WERI-Rb-1 (cell line): ENCODE data around the gene GJC3.
"Not testable (repeated sequence)": the region's sequence is repeated elsewhere in the genome, so short reads cannot be mapped to it uniquely, and the experiment has no call there.

Experiments used
- DNase-seq: peaks from one replicate; pipeline ENCODE4 v3.0.0-alpha.2; 2020
- H3K27ac ChIP-seq: fragments of 250-450 bp; sonication (Bioruptor Pico); 2 replicates; pipeline ENCODE4 v1.5.1; 2020; ENCODE audit warnings: mild to moderate bottlenecking, moderate library complexity
- H3K27me3 ChIP-seq: fragments of 250-450 bp; sonication (Bioruptor Pico); 2 replicates; pipeline ENCODE4 v1.5.1; 2021; ENCODE audit warnings: mild to moderate bottlenecking, low read depth, moderate library complexity; ENCODE audit not compliant: insufficient read depth, severe bottlenecking
- H3K36me3 ChIP-seq: fragments of 250-450 bp; sonication (Bioruptor Pico); 2 replicates; pipeline ENCODE4 v1.5.1; 2020; ENCODE audit warnings: mild to moderate bottlenecking, moderate library complexity
- H3K4me3 ChIP-seq: 2 replicates; pipeline ENCODE4 v1.5.1; 2011; ENCODE audit warnings: low read depth, mild to moderate bottlenecking, control low read depth, low read length
- H3K9me3 ChIP-seq: fragments of 250-450 bp; sonication (Bioruptor Pico); 2 replicates; pipeline ENCODE4 v1.5.1; 2021; ENCODE audit warnings: mild to moderate bottlenecking, moderate library complexity; ENCODE audit not compliant: severe bottlenecking
- CTCF ChIP-seq: IDR thresholded peaks from 2 replicates; pipeline ENCODE4 v1.5.1; 2011; ENCODE audit warnings: low read depth, mild to moderate bottlenecking, control low read depth, inconsistent platforms, low read length

The GJC3 gene

GRCh38 chr7:99969298-99969697, 39.9 kb upstream of the GJC3 start:
- no peak overlapping the region for H3K4me3 ChIP-seq
- H3K36me3 ChIP-seq, result no peaks in the 10 kb centered on the region
- H3K27me3 ChIP-seq, result peaks cover 20% of the 10 kb centered on the region
- no peak for TF ChIP-seq CTCF
- DNase-seq, result no peak
- no peak overlapping the region for H3K27ac ChIP-seq
- no peaks in the 10 kb centered on the region for H3K9me3 ChIP-seq

- no peaks in the 10 kb centered on the region for H3K36me3 ChIP-seq
- peaks cover 71% of the 10 kb centered on the region for H3K27me3 ChIP-seq
- no peak for TF ChIP-seq CTCF
- no peaks in the 10 kb centered on the region for H3K9me3 ChIP-seq
- H3K27ac ChIP-seq, result no peak overlapping the region
- DNase-seq, result no peak
- H3K4me3 ChIP-seq, result no peak overlapping the region
Observed at GRCh38 chr7:99958564-99959227, 29.3 kb upstream of the GJC3 start.

GRCh38 chr7:99955247-99955646, 25.8 kb upstream of the GJC3 start:
- no peak for TF ChIP-seq CTCF
- Histone ChIP-seq H3K27ac (no peak overlapping the region), H3K27me3 (peaks cover 47% of the 10 kb centered on the region), H3K9me3 (peaks cover 10% of the 10 kb centered on the region), H3K36me3 (no peaks in the 10 kb centered on the region), H3K4me3 (no peak overlapping the region)
- no peak for DNase-seq

- H3K9me3 ChIP-seq, H3K4me3 ChIP-seq, DNase-seq, H3K36me3 ChIP-seq, H3K27ac ChIP-seq: not testable (repeated sequence)
- peaks cover 42% of the 10 kb centered on the region for H3K27me3 ChIP-seq
Observed at GRCh38 chr7:99954643-99955042, 25.2 kb upstream of the GJC3 start.

GRCh38 chr7:99953649-99954048, 24.2 kb upstream of the GJC3 start:
- peaks cover 32% of the 10 kb centered on the region for H3K27me3 ChIP-seq
- no peak overlapping the region for H3K4me3 ChIP-seq
- no peak overlapping the region for H3K27ac ChIP-seq
- H3K36me3 ChIP-seq, result no peaks in the 10 kb centered on the region
- peaks cover 10% of the 10 kb centered on the region for H3K9me3 ChIP-seq
- DNase-seq, result no peak
- no peak for TF ChIP-seq CTCF

- not testable (repeated sequence) for H3K9me3 ChIP-seq, H3K27ac ChIP-seq, H3K4me3 ChIP-seq, H3K36me3 ChIP-seq, DNase-seq
- H3K27me3 ChIP-seq, result peaks cover 25% of the 10 kb centered on the region
Observed at GRCh38 chr7:99952649-99953048, 23.2 kb upstream of the GJC3 start.

GRCh38 chr7:99950819-99951218, 21.4 kb upstream of the GJC3 start:
- not testable (repeated sequence) for H3K9me3 ChIP-seq, DNase-seq, H3K36me3 ChIP-seq, H3K27ac ChIP-seq, H3K4me3 ChIP-seq
- peaks cover 10% of the 10 kb centered on the region for H3K27me3 ChIP-seq
